Loucy (cell line): ENCODE data around the gene NCOA5.

Source experiments
- EZH2phosphoT487 ChIP-seq: fragments of 200-600 bp; IDR thresholded peaks from 2 replicates; pipeline ENCODE4 v1.6.1; 2018; ENCODE audit warnings: antibody characterized with exemption, mild to moderate bottlenecking, moderate library complexity, borderline replicate concordance
- TF ChIP-seq, protein P1 (sequence below): fragments of 200-600 bp; sonication (generic); conservative IDR thresholded peaks from 2 replicates; pipeline ENCODE4 v1.5.1; 2014; ENCODE audit warnings: mild to moderate bottlenecking, antibody characterized with exemption, low read length

- TF ChIP-seq, protein P1, sequence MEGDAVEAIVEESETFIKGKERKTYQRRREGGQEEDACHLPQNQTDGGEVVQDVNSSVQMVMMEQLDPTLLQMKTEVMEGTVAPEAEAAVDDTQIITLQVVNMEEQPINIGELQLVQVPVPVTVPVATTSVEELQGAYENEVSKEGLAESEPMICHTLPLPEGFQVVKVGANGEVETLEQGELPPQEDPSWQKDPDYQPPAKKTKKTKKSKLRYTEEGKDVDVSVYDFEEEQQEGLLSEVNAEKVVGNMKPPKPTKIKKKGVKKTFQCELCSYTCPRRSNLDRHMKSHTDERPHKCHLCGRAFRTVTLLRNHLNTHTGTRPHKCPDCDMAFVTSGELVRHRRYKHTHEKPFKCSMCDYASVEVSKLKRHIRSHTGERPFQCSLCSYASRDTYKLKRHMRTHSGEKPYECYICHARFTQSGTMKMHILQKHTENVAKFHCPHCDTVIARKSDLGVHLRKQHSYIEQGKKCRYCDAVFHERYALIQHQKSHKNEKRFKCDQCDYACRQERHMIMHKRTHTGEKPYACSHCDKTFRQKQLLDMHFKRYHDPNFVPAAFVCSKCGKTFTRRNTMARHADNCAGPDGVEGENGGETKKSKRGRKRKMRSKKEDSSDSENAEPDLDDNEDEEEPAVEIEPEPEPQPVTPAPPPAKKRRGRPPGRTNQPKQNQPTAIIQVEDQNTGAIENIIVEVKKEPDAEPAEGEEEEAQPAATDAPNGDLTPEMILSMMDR = no peak
- TF ChIP-seq EZH2phosphoT487 = no peak
Measured at GRCh38 chr20:46054606-46055005, 35.2 kb downstream of the NCOA5 start.
